A549 (cell line): ENCODE results near the gene GAL3ST3. TPM values are rescaled to one million over a fixed set of nuclear protein-coding genes. Genes with fewer than 3 reads are reported as not detected.

Source experiments
- ATAC-seq, 2 experiments: fragments of 200-7000 bp in 1 of 2; fragments of >200 bp in 1 of 2; cut with Nextera tagmentation in 1 of 2; cut with Tn5 transposase in 1 of 2; 3 replicates each; pipeline versions ENCODE4 v1.8.0 to v1.9.1; 2018 to 2020; ENCODE audit warnings: mild to moderate bottlenecking in 1 of 2, moderate library complexity in 1 of 2
- CTCF ChIA-PET: fragments of 300-600 bp; sonication (Branson Sonifier 250); formaldehyde crosslinking; extraction: SDS; loops from one replicate; lab custom pipeline; 2021; ENCODE audit warnings: antibody characterized with exemption, inconsistent platforms; lab: Yijun Ruan, JAX
- POLR2A ChIA-PET: fragments of 350-600 bp; formaldehyde crosslinking; extraction: SDS; loops from one replicate; lab custom pipeline; 2021; ENCODE audit warnings: antibody characterized with exemption, inconsistent platforms; lab: Yijun Ruan, JAX
- DNase-seq, 2 experiments: peaks; one replicate each; pipeline versions ENCODE4 v3.0.0 to v3.0.0-alpha.2; 2011 to 2016; ENCODE audit warnings: low read depth in 1 of 2, low spot score in 1 of 2
- FAIRE-seq: peaks from 2 replicates; lab custom pipeline; 2011; peaks lifted over from hg19 to GRCh38; lab: Jason Lieb, UNC
- H3K27ac ChIP-seq, 2 experiments: fragments of >200 bp; sonication (Bioruptor Twin); formaldehyde crosslinking; 3 replicates each; pipeline ENCODE4 v1.5.1; 2016 to 2017
- H3K4me1 ChIP-seq: fragments of >200 bp; sonication (Bioruptor Twin); formaldehyde crosslinking; 3 replicates; pipeline ENCODE4 v1.6.1; 2016
- H3K4me2 ChIP-seq: fragments of >200 bp; sonication (Bioruptor Twin); formaldehyde crosslinking; 3 replicates; pipeline ENCODE4 v1.6.1; 2016
- H3K4me3 ChIP-seq: fragments of >200 bp; sonication (Bioruptor Twin); formaldehyde crosslinking; 3 replicates; pipeline ENCODE4 v1.5.1; 2016
- H3K9me3 ChIP-seq: fragments of >200 bp; sonication (Bioruptor Twin); formaldehyde crosslinking; 3 replicates; pipeline ENCODE4 v1.6.1; 2016
- BHLHE40 ChIP-seq: IDR thresholded peaks from 2 replicates; pipeline ENCODE4 v1.6.1; 2012; ENCODE audit warnings: low read depth, low read length, inconsistent platforms
- CBX8 ChIP-seq: fragments of 200-600 bp; sonication (generic); IDR thresholded peaks from 2 replicates; pipeline ENCODE4 v1.6.1; 2016
- CEBPB ChIP-seq, 2 experiments: fragments of >200 bp in 1 of 2; sonication (Bioruptor Twin) in 1 of 2; formaldehyde crosslinking in 1 of 2; IDR thresholded peaks; 2 replicates each; pipeline ENCODE4 v1.6.1; 2012 to 2016
- CHD4 ChIP-seq: fragments of 200-600 bp; sonication (generic); IDR thresholded peaks from 2 replicates; pipeline ENCODE4 v1.6.1; 2016; ENCODE audit warnings: antibody characterized with exemption, mild to moderate bottlenecking, borderline replicate concordance
- EP300 ChIP-seq, 2 experiments: fragments of >200 bp; sonication (Bioruptor Twin); formaldehyde crosslinking; IDR thresholded peaks; 2 replicates in 1 of 2; 3 replicates in 1 of 2; pipeline ENCODE4 v1.6.1; 2016 to 2017
- ESRRA ChIP-seq: fragments of 150-350 bp; IDR thresholded peaks from 2 replicates; pipeline ENCODE4 v1.6.1; 2014; ENCODE audit warnings: mild to moderate bottlenecking, low read length, borderline replicate concordance
- FOSL2 ChIP-seq, 2 experiments: fragments of 450-650 bp in 1 of 2; fragments of >200 bp in 1 of 2; sonication (Bioruptor Twin) in 1 of 2; formaldehyde crosslinking; IDR thresholded peaks; 2 replicates each; pipeline versions ENCODE4 v1.5.0 to v1.6.1; 2016 to 2020; ENCODE audit warnings: mild to moderate bottlenecking in 1 of 2, moderate library complexity in 1 of 2
- FOXS1 ChIP-seq: fragments of 250-450 bp; sonication (Bioruptor Pico); IDR thresholded peaks from 2 replicates; pipeline ENCODE4 v1.5.0; 2020; ENCODE audit warnings: mild to moderate bottlenecking, moderate library complexity
- GATA3 ChIP-seq: IDR thresholded peaks from 2 replicates; pipeline ENCODE4 v1.6.1; 2012; ENCODE audit warnings: borderline replicate concordance
- HEYL ChIP-seq: fragments of 250-450 bp; sonication (Bioruptor Pico); IDR thresholded peaks from 2 replicates; pipeline ENCODE4 v1.8.0; 2021; ENCODE audit warnings: mild to moderate bottlenecking, moderate library complexity
- HOXB13 ChIP-seq: fragments of 250-450 bp; sonication (Bioruptor Pico); IDR thresholded peaks from 2 replicates; pipeline ENCODE4 v1.5.0; 2020; ENCODE audit warnings: low read depth, mild to moderate bottlenecking, moderate library complexity
- HOXB5 ChIP-seq: fragments of 250-450 bp; sonication (Bioruptor Pico); IDR thresholded peaks from 2 replicates; pipeline ENCODE4 v1.5.0; 2020; ENCODE audit warnings: mild to moderate bottlenecking, moderate library complexity
- JUN ChIP-seq, 2 experiments: fragments of >200 bp; sonication (Bioruptor Twin); formaldehyde crosslinking; IDR thresholded peaks; 2 replicates in 1 of 2; 3 replicates in 1 of 2; pipeline ENCODE4 v1.6.1; 2016 to 2017
- JUNB ChIP-seq: fragments of >200 bp; sonication (Bioruptor Twin); formaldehyde crosslinking; IDR thresholded peaks from 2 replicates; pipeline ENCODE4 v1.6.1; 2016
- MAZ ChIP-seq: fragments of 150-350 bp; IDR thresholded peaks from 2 replicates; pipeline ENCODE4 v1.6.1; 2014; ENCODE audit warnings: antibody characterized with exemption, low read depth, low read length, borderline replicate concordance
- RFX5 ChIP-seq: fragments of 450-650 bp; IDR thresholded peaks from 2 replicates; pipeline ENCODE4 v1.7.1; 2014; ENCODE audit warnings: antibody characterized with exemption, mild to moderate bottlenecking, moderate library complexity
- WGBS: methylation state at CpG from one replicate; pipeline ENCODE4 v1.1.6; 2017; ENCODE audit errors: missing lambda C conversion rate; 5-methylcytosine and 5-hydroxymethylcytosine counted together
- polyA plus RNA-seq, 4 experiments: library from polyadenylated mRNA; depleted of rRNA in 3 of 4; stranded (reverse); fragments of >200 nt; fragmentation: RNase III in 1 of 4; extraction: RNeasy Plus Mini Kit Qiagen cat#74134 plus additional on column Dnase treatment in 1 of 4; gene quantifications; 2 replicates in 3 of 4; 3 replicates in 1 of 4; pipeline ENCODE4 v1.2.3, GENCODE V29; 2011 to 2017
- TF ChIP-seq, protein P1 (sequence below): fragments of 250-450 bp; sonication (Bioruptor Pico); IDR thresholded peaks from 2 replicates; pipeline ENCODE4 v1.5.0; 2020; ENCODE audit warnings: low read depth, mild to moderate bottlenecking, moderate library complexity
- TF ChIP-seq, protein P2 (sequence below): fragments of 450-650 bp; IDR thresholded peaks from 2 replicates; pipeline ENCODE4 v1.6.1; 2014; ENCODE audit warnings: antibody characterized with exemption
- TF ChIP-seq, protein P3 (sequence below): fragments of >200 bp; sonication (Bioruptor Twin); formaldehyde crosslinking; IDR thresholded peaks from 3 replicates; pipeline ENCODE4 v1.6.1; 2016

Gene GAL3ST3
- polyA plus RNA-seq, 2 of the 4 experiments (the other 2 are of a cell fraction) = not detected

DNA sequence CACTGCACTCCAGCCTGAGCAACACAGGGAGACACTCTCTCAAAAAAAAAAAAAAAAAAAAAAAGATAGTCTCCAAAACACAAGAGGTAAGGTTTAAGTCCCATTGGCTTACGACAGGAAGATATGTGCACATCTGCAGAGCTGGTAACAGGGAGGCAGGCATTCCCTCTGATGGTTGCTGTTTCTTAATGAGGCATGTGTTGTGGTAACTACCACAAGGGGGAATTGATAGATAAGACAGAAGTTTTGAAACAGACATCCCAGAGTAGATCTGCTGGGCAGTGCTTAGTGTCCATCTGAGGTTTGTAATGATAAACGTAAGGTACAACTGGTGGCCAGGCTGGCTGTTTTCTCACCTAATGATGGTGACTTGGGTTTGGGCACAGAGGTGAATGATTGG, 51.7 kb downstream of the GAL3ST3 start:
- no peak overlapping the region for H3K27ac ChIP-seq
- TF ChIP-seq, protein P1, sequence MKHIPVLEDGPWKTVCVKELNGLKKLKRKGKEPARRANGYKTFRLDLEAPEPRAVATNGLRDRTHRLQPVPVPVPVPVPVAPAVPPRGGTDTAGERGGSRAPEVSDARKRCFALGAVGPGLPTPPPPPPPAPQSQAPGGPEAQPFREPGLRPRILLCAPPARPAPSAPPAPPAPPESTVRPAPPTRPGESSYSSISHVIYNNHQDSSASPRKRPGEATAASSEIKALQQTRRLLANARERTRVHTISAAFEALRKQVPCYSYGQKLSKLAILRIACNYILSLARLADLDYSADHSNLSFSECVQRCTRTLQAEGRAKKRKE (CRISPR knock-in tag) = no peak
- ChIA-PET CTCF (interaction anchor here (1.2 to 2.2 kb wide), 2 partner anchors 8 to 113 kb away, joined by 3 to 10 read pairs; no protein-coding TSS in a partner anchor), POLR2A (no interaction called here)
- H3K4me3 ChIP-seq = no peak overlapping the region
- no peak overlapping the region for H3K4me2 ChIP-seq
- ATAC-seq (no peak), DNase-seq (no peak), FAIRE-seq (no peak)
- H3K9me3 ChIP-seq = no peaks in the 10 kb centered on the region
- peaks cover 8% of the 10 kb centered on the region; the same call in 2 of the 3 replicates for H3K4me1 ChIP-seq
- 95% methylated on average over 2 of the region's 2 CpGs for WGBS

DNA sequence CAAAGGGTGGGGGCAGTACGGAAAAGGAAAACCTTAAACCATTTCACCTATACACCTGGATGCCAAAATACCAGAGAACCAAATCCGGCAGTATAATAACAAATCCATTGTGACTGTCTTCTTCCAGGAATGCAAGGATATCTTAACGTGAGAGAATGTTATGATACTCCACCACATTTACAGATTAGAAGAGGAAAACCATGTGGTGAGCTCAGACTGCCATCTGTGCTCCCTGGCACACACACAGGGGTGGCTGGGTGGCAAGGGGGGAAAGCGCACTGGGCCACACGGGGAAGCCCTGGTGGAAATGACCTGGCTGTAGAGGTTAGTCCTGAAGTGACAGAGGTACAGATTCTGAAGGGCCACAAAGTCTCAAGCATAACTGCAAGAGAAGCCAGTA, 56.9 kb downstream of the GAL3ST3 start:
- 83% methylated on average over 5 of the region's 5 CpGs for WGBS
- no peaks in the 10 kb centered on the region for H3K4me1 ChIP-seq
- ChIA-PET POLR2A (no interaction called here), CTCF (interaction anchor here (0.8 to 5.7 kb wide), 10 partner anchors 31 to 286 kb away, joined by 3 to 171 read pairs (median 4); partner anchors contain the start of genes AP5B1, CCDC85B, FIBP and FOSL1)
- no peak overlapping the region for H3K27ac ChIP-seq
- H3K9me3 ChIP-seq = no peaks in the 10 kb centered on the region
- DNase-seq = no peak
- no peak for TF ChIP-seq HOXB13 (CRISPR knock-in tag)
- no peak for TF ChIP-seq GATA3
- no peak for TF ChIP-seq CHD4
- TF ChIP-seq RFX5 = no peak
- TF ChIP-seq, protein P2, sequence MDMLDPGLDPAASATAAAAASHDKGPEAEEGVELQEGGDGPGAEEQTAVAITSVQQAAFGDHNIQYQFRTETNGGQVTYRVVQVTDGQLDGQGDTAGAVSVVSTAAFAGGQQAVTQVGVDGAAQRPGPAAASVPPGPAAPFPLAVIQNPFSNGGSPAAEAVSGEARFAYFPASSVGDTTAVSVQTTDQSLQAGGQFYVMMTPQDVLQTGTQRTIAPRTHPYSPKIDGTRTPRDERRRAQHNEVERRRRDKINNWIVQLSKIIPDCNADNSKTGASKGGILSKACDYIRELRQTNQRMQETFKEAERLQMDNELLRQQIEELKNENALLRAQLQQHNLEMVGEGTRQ = no peak
- no peak for TF ChIP-seq JUNB
- TF ChIP-seq JUN (IDR thresholded peaks at IDR 0.05) = no peak
- no peak for TF ChIP-seq FOXS1 (CRISPR knock-in tag)
- TF ChIP-seq HOXB5 = no peak
- TF ChIP-seq FOSL2 (IDR thresholded peaks at IDR 0.05) = no peak
- TF ChIP-seq FOSL2 (CRISPR knock-in tag; IDR thresholded peaks at IDR 0.05) = no peak
- no peak for TF ChIP-seq HEYL (CRISPR knock-in tag)
- TF ChIP-seq CBX8 = no peak
- no peak for TF ChIP-seq MAZ
- no peak for TF ChIP-seq CEBPB (IDR thresholded peaks at IDR 0.05)
- no peak for TF ChIP-seq EP300 (IDR thresholded peaks at IDR 0.05)
- TF ChIP-seq, protein P3, sequence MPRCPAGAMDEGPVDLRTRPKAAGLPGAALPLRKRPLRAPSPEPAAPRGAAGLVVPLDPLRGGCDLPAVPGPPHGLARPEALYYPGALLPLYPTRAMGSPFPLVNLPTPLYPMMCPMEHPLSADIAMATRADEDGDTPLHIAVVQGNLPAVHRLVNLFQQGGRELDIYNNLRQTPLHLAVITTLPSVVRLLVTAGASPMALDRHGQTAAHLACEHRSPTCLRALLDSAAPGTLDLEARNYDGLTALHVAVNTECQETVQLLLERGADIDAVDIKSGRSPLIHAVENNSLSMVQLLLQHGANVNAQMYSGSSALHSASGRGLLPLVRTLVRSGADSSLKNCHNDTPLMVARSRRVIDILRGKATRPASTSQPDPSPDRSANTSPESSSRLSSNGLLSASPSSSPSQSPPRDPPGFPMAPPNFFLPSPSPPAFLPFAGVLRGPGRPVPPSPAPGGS = no peak
- TF ChIP-seq ESRRA = no peak
- TF ChIP-seq BHLHE40 = no peak
- ATAC-seq = no peak
- no peak overlapping the region for H3K4me2 ChIP-seq
- FAIRE-seq = no peak
- no peak overlapping the region for H3K4me3 ChIP-seq

Other genes starting within 250 kb of the GAL3ST3 start
- gene SNX32, start 215.2 kb downstream of the GAL3ST3 start, polyA plus RNA-seq (2011; rRNA removed) = not detected in 2 replicates
- 0.04 to 0.08 TPM (median 0.05 TPM) in 3 replicates for gene SNX32, start 215.2 kb downstream of the GAL3ST3 start, polyA plus RNA-seq (2017; fragmentation: RNase III; extraction: RNeasy Plus Mini Kit Qiagen cat#74134 plus additional on column Dnase treatment)
- gene CFL1, start 191.0 kb downstream of the GAL3ST3 start, polyA plus RNA-seq (2011; rRNA removed) = 1,346 and 1,591 TPM in 2 replicates
- gene CFL1, start 191.0 kb downstream of the GAL3ST3 start, polyA plus RNA-seq (2017; fragmentation: RNase III; extraction: RNeasy Plus Mini Kit Qiagen cat#74134 plus additional on column Dnase treatment) = 1,780 to 1,825 TPM (median 1,795 TPM) in 3 replicates
- gene MUS81, start 188.7 kb downstream of the GAL3ST3 start, polyA plus RNA-seq (2011; rRNA removed) = 27.8 and 30.5 TPM in 2 replicates
- gene MUS81, start 188.7 kb downstream of the GAL3ST3 start, polyA plus RNA-seq (2017; fragmentation: RNase III; extraction: RNeasy Plus Mini Kit Qiagen cat#74134 plus additional on column Dnase treatment) = 33.4 to 34.9 TPM (median 34.2 TPM) in 3 replicates
- 0.89 and 1.3 TPM in 2 replicates for gene EFEMP2, start 176.4 kb downstream of the GAL3ST3 start, polyA plus RNA-seq (2011; rRNA removed)
- 0.98 to 1.5 TPM (median 1.4 TPM) in 3 replicates for gene EFEMP2, start 176.4 kb downstream of the GAL3ST3 start, polyA plus RNA-seq (2017; fragmentation: RNase III; extraction: RNeasy Plus Mini Kit Qiagen cat#74134 plus additional on column Dnase treatment)
- not detected in 2 replicates for gene CTSW, start 169.3 kb downstream of the GAL3ST3 start, polyA plus RNA-seq (2011; rRNA removed)
- gene CTSW, start 169.3 kb downstream of the GAL3ST3 start, polyA plus RNA-seq (2017; fragmentation: RNase III; extraction: RNeasy Plus Mini Kit Qiagen cat#74134 plus additional on column Dnase treatment) = not detected in 3 replicates
- 72.2 and 83.0 TPM in 2 replicates for gene FIBP, start 160.7 kb downstream of the GAL3ST3 start, polyA plus RNA-seq (2011; rRNA removed)
- 60.4 to 66.2 TPM (median 65.3 TPM) in 3 replicates for gene FIBP, start 160.7 kb downstream of the GAL3ST3 start, polyA plus RNA-seq (2017; fragmentation: RNase III; extraction: RNeasy Plus Mini Kit Qiagen cat#74134 plus additional on column Dnase treatment)
- 5.4 and 7.3 TPM in 2 replicates for gene CCDC85B, start 158.5 kb downstream of the GAL3ST3 start, polyA plus RNA-seq (2011; rRNA removed)
- 24.3 to 35.2 TPM (median 27.5 TPM) in 3 replicates for gene CCDC85B, start 158.5 kb downstream of the GAL3ST3 start, polyA plus RNA-seq (2017; fragmentation: RNase III; extraction: RNeasy Plus Mini Kit Qiagen cat#74134 plus additional on column Dnase treatment)
- 6.7 and 9.6 TPM in 2 replicates for gene FOSL1, start 148.8 kb downstream of the GAL3ST3 start, polyA plus RNA-seq (2011; rRNA removed)
- gene FOSL1, start 148.8 kb downstream of the GAL3ST3 start, polyA plus RNA-seq (2017; fragmentation: RNase III; extraction: RNeasy Plus Mini Kit Qiagen cat#74134 plus additional on column Dnase treatment) = 24.1 to 55.8 TPM (median 24.1 TPM) in 3 replicates
- gene C11orf68, start 130.1 kb downstream of the GAL3ST3 start, polyA plus RNA-seq (2011; rRNA removed) = 10.6 and 17.2 TPM in 2 replicates
- 16.5 to 23.1 TPM (median 17.0 TPM) in 3 replicates for gene C11orf68, start 130.1 kb downstream of the GAL3ST3 start, polyA plus RNA-seq (2017; fragmentation: RNase III; extraction: RNeasy Plus Mini Kit Qiagen cat#74134 plus additional on column Dnase treatment)
- 27.8 and 73.7 TPM in 2 replicates for gene DRAP1, start 129.7 kb downstream of the GAL3ST3 start, polyA plus RNA-seq (2011; rRNA removed)
- gene DRAP1, start 129.7 kb downstream of the GAL3ST3 start, polyA plus RNA-seq (2017; fragmentation: RNase III; extraction: RNeasy Plus Mini Kit Qiagen cat#74134 plus additional on column Dnase treatment) = 143 to 187 TPM (median 143 TPM) in 3 replicates
- not detected in 2 replicates for gene TSGA10IP, start 103.7 kb downstream of the GAL3ST3 start, polyA plus RNA-seq (2011; rRNA removed)
- gene TSGA10IP, start 103.7 kb downstream of the GAL3ST3 start, polyA plus RNA-seq (2017; fragmentation: RNase III; extraction: RNeasy Plus Mini Kit Qiagen cat#74134 plus additional on column Dnase treatment) = not detected in 3 replicates
- 15.1 and 22.0 TPM in 2 replicates for gene SART1, start 87.4 kb downstream of the GAL3ST3 start, polyA plus RNA-seq (2011; rRNA removed)
- gene SART1, start 87.4 kb downstream of the GAL3ST3 start, polyA plus RNA-seq (2017; fragmentation: RNase III; extraction: RNeasy Plus Mini Kit Qiagen cat#74134 plus additional on column Dnase treatment) = 52.8 to 62.8 TPM (median 53.8 TPM) in 3 replicates
- gene EIF1AD, start 47.0 kb downstream of the GAL3ST3 start, polyA plus RNA-seq (2011; rRNA removed) = 38.6 and 42.0 TPM in 2 replicates
- gene EIF1AD, start 47.0 kb downstream of the GAL3ST3 start, polyA plus RNA-seq (2017; fragmentation: RNase III; extraction: RNeasy Plus Mini Kit Qiagen cat#74134 plus additional on column Dnase treatment) = 39.8 to 44.6 TPM (median 41.0 TPM) in 3 replicates
- gene BANF1, start 46.7 kb downstream of the GAL3ST3 start, polyA plus RNA-seq (2011; rRNA removed) = 385 and 399 TPM in 2 replicates
- gene BANF1, start 46.7 kb downstream of the GAL3ST3 start, polyA plus RNA-seq (2017; fragmentation: RNase III; extraction: RNeasy Plus Mini Kit Qiagen cat#74134 plus additional on column Dnase treatment) = 304 to 315 TPM (median 309 TPM) in 3 replicates
- gene CST6, start 37.2 kb downstream of the GAL3ST3 start, polyA plus RNA-seq (2011; rRNA removed) = not detected in 2 replicates
- not detected in 3 replicates for gene CST6, start 37.2 kb downstream of the GAL3ST3 start, polyA plus RNA-seq (2017; fragmentation: RNase III; extraction: RNeasy Plus Mini Kit Qiagen cat#74134 plus additional on column Dnase treatment)
- gene CATSPER1, start 22.7 kb downstream of the GAL3ST3 start, polyA plus RNA-seq (2011; rRNA removed) = 0.54 and 0.97 TPM in 2 replicates
- 0.46 to 0.75 TPM (median 0.70 TPM) in 3 replicates for gene CATSPER1, start 22.7 kb downstream of the GAL3ST3 start, polyA plus RNA-seq (2017; fragmentation: RNase III; extraction: RNeasy Plus Mini Kit Qiagen cat#74134 plus additional on column Dnase treatment)
- 107 and 108 TPM in 2 replicates for gene SF3B2, start 3.2 kb upstream of the GAL3ST3 start, polyA plus RNA-seq (2011; rRNA removed)
- gene SF3B2, start 3.2 kb upstream of the GAL3ST3 start, polyA plus RNA-seq (2017; fragmentation: RNase III; extraction: RNeasy Plus Mini Kit Qiagen cat#74134 plus additional on column Dnase treatment) = 169 to 184 TPM (median 182 TPM) in 3 replicates
- gene PACS1, start 21.1 kb upstream of the GAL3ST3 start, polyA plus RNA-seq (2011; rRNA removed) = 48.2 and 71.7 TPM in 2 replicates
- 49.4 to 64.0 TPM (median 59.1 TPM) in 3 replicates for gene PACS1, start 21.1 kb upstream of the GAL3ST3 start, polyA plus RNA-seq (2017; fragmentation: RNase III; extraction: RNeasy Plus Mini Kit Qiagen cat#74134 plus additional on column Dnase treatment)
- 13.7 and 13.8 TPM in 2 replicates for gene KLC2, start 208.5 kb upstream of the GAL3ST3 start, polyA plus RNA-seq (2011; rRNA removed)
- 35.1 to 35.8 TPM (median 35.2 TPM) in 3 replicates for gene KLC2, start 208.5 kb upstream of the GAL3ST3 start, polyA plus RNA-seq (2017; fragmentation: RNase III; extraction: RNeasy Plus Mini Kit Qiagen cat#74134 plus additional on column Dnase treatment)
- 87.8 and 104 TPM in 2 replicates for gene RAB1B, start 219.5 kb upstream of the GAL3ST3 start, polyA plus RNA-seq (2011; rRNA removed)
- 141 to 149 TPM (median 147 TPM) in 3 replicates for gene RAB1B, start 219.5 kb upstream of the GAL3ST3 start, polyA plus RNA-seq (2017; fragmentation: RNase III; extraction: RNeasy Plus Mini Kit Qiagen cat#74134 plus additional on column Dnase treatment)
- 0.95 and 0.98 TPM in 2 replicates for gene CNIH2, start 229.0 kb upstream of the GAL3ST3 start, polyA plus RNA-seq (2011; rRNA removed)
- gene CNIH2, start 229.0 kb upstream of the GAL3ST3 start, polyA plus RNA-seq (2017; fragmentation: RNase III; extraction: RNeasy Plus Mini Kit Qiagen cat#74134 plus additional on column Dnase treatment) = 1.1 to 1.5 TPM (median 1.3 TPM) in 3 replicates
- gene YIF1A, start 240.0 kb upstream of the GAL3ST3 start, polyA plus RNA-seq (2011; rRNA removed) = 99.7 and 132 TPM in 2 replicates
- gene YIF1A, start 240.0 kb upstream of the GAL3ST3 start, polyA plus RNA-seq (2017; fragmentation: RNase III; extraction: RNeasy Plus Mini Kit Qiagen cat#74134 plus additional on column Dnase treatment) = 79.7 to 91.3 TPM (median 82.0 TPM) in 3 replicates
- 0.44 and 0.62 TPM in 2 replicates for gene TMEM151A, start 242.7 kb upstream of the GAL3ST3 start, polyA plus RNA-seq (2011; rRNA removed)
- gene TMEM151A, start 242.7 kb upstream of the GAL3ST3 start, polyA plus RNA-seq (2017; fragmentation: RNase III; extraction: RNeasy Plus Mini Kit Qiagen cat#74134 plus additional on column Dnase treatment) = 1.3 to 1.8 TPM (median 1.6 TPM) in 3 replicates